ENCODE data around the gene ZFAND2A.

DNA sequence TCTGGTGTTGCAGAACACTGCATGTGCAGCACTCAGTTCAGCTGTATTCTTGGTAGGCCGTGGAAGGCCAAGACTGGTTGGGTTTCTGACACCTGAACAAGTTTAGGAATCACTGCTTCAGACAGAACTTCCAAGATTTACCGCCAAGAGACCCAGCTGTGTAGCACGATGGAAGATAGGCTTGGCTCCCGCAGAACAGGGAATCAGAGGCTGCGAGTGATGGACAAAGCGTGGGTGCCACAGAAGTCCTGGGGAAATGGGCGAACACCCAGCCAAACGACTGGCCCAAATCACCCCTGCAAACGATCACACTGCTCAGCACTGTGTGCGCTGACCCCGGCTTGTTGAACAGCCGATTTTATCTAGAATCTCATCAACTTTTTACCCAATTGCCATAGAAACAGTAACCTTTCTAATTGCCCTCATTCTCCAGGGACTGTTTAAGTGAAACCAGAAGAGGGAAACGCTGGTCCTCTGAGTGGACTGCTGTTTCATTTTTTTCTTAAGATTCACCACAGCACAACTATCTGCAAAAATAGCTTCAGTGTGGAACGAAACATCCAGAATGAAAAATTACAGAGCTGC lies 17.9 kb downstream of the ZFAND2A start:
- no peak for TF ChIP-seq ZFP30 (CRISPR knock-in tag; IDR thresholded peaks at IDR 0.05)
- TF ChIP-seq RARB (CRISPR knock-in tag; IDR thresholded peaks at IDR 0.05): no peak
- TF ChIP-seq ZC3H10 (CRISPR knock-in tag; IDR thresholded peaks at IDR 0.05): no peak
- TF ChIP-seq ISL1 (CRISPR knock-in tag; IDR thresholded peaks at IDR 0.05): no peak
- no peak for TF ChIP-seq SNAI2 (CRISPR knock-in tag; IDR thresholded peaks at IDR 0.05)
- TF ChIP-seq CSRNP3 (CRISPR knock-in tag; IDR thresholded peaks at IDR 0.05): no peak
- TF ChIP-seq PATZ1 (CRISPR knock-in tag; IDR thresholded peaks at IDR 0.05; ENCODE audit: borderline replicate concordance): no peak
- no peak for TF ChIP-seq ZFP3 (CRISPR knock-in tag; IDR thresholded peaks at IDR 0.05)
- TF ChIP-seq, protein P1, sequence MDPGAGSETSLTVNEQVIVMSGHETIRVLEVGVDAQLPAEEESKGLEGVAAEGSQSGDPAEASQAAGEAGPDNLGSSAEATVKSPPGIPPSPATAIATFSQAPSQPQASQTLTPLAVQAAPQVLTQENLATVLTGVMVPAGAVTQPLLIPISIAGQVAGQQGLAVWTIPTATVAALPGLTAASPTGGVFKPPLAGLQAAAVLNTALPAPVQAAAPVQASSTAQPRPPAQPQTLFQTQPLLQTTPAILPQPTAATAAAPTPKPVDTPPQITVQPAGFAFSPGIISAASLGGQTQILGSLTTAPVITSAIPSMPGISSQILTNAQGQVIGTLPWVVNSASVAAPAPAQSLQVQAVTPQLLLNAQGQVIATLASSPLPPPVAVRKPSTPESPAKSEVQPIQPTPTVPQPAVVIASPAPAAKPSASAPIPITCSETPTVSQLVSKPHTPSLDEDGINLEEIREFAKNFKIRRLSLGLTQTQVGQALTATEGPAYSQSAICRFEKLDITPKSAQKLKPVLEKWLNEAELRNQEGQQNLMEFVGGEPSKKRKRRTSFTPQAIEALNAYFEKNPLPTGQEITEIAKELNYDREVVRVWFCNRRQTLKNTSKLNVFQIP (CRISPR knock-in tag; IDR thresholded peaks at IDR 0.05; ENCODE audit: borderline replicate concordance, low read depth): no peak
- no peak for TF ChIP-seq ZNF565 (CRISPR knock-in tag; conservative IDR thresholded peaks at IDR 0.05; ENCODE audit: low read depth)
